ENCODE data around the gene HS6ST3. TPM values are rescaled to one million over a fixed set of nuclear protein-coding genes. Genes with fewer than 3 reads are reported as not detected.

Gene HS6ST3
- total RNA-seq, 1 donor from 2014 or later, result 25.3 TPM

- no peak for FAIRE-seq
- DNase-seq (ENCODE audit: low spot score in 2 of 2), result no peak
Measured at GRCh38 chr13:96632536-96633320, 542.8 kb downstream of the HS6ST3 start.

GRCh38 chr13:96636001-96636709 lies 546.2 kb downstream of the HS6ST3 start:
- DNase-seq (ENCODE audit: low spot score in 2 of 2), result no peak

GRCh38 chr13:96637039-96637438 lies 547.1 kb downstream of the HS6ST3 start:
- DNase-seq (ENCODE audit: low spot score in 2 of 2), result no peak
- no peak for FAIRE-seq

More at GRCh38 chr13:96636001-96636709, 546.2 kb downstream of the HS6ST3 start:
- no peak for FAIRE-seq

- FAIRE-seq, result no peak
- DNase-seq (ENCODE audit: low spot score in 2 of 2), result no peak
Measured at GRCh38 chr13:96646101-96646500, 556.2 kb downstream of the HS6ST3 start.

GRCh38 chr13:96646515-96647211 lies 556.8 kb downstream of the HS6ST3 start:
- no peak for DNase-seq (ENCODE audit: low spot score in 2 of 2)
- no peak for FAIRE-seq

GRCh38 chr13:96650301-96650886 lies 560.5 kb downstream of the HS6ST3 start:
- no peak for DNase-seq (ENCODE audit: low spot score in 2 of 2)
- FAIRE-seq, result no peak

GRCh38 chr13:96651598-96651997 lies 561.7 kb downstream of the HS6ST3 start:
- DNase-seq (ENCODE audit: low spot score in 2 of 2) (no peak), FAIRE-seq (no peak)

- FAIRE-seq (no peak), DNase-seq (ENCODE audit: low spot score in 2 of 2) (no peak)
Measured at GRCh38 chr13:96652506-96652905, 562.6 kb downstream of the HS6ST3 start.

- no peak for FAIRE-seq
- no peak for DNase-seq (ENCODE audit: low spot score in 2 of 2)
Measured at GRCh38 chr13:96661612-96662011, 571.7 kb downstream of the HS6ST3 start.

- no peak for FAIRE-seq
- DNase-seq (ENCODE audit: low spot score in 2 of 2), result no peak
Measured at GRCh38 chr13:96662036-96662435, 572.1 kb downstream of the HS6ST3 start.

- no peak for FAIRE-seq
- no peak for DNase-seq (ENCODE audit: low spot score in 2 of 2)
Measured at GRCh38 chr13:96667294-96668018, 577.5 kb downstream of the HS6ST3 start.

GRCh38 chr13:96671073-96671472 lies 581.2 kb downstream of the HS6ST3 start:
- DNase-seq (ENCODE audit: low spot score in 2 of 2) (no peak), FAIRE-seq (no peak)

GRCh38 chr13:96672016-96672415 lies 582.1 kb downstream of the HS6ST3 start:
- no peak for FAIRE-seq
- DNase-seq (ENCODE audit: low spot score in 2 of 2), result no peak

- no peak for DNase-seq (ENCODE audit: low spot score in 2 of 2)
- no peak for FAIRE-seq
Measured at GRCh38 chr13:96673825-96674224, 583.9 kb downstream of the HS6ST3 start.

- FAIRE-seq, result no peak
- no peak for DNase-seq (ENCODE audit: low spot score in 2 of 2)
Measured at GRCh38 chr13:96677029-96677428, 587.1 kb downstream of the HS6ST3 start.

- no peak for FAIRE-seq
- DNase-seq (ENCODE audit: low spot score in 2 of 2), result no peak
Measured at GRCh38 chr13:96678801-96679200, 588.9 kb downstream of the HS6ST3 start.

- DNase-seq (ENCODE audit: low spot score in 2 of 2), result no peak
- no peak for FAIRE-seq
Measured at GRCh38 chr13:96680898-96681297, 591.0 kb downstream of the HS6ST3 start.

GRCh38 chr13:96681766-96682165 lies 591.9 kb downstream of the HS6ST3 start:
- FAIRE-seq, result no peak
- DNase-seq (ENCODE audit: low spot score in 2 of 2), result no peak

- DNase-seq (ENCODE audit: low spot score in 2 of 2), result no peak
- FAIRE-seq, result no peak
Measured at GRCh38 chr13:96684469-96684868, 594.6 kb downstream of the HS6ST3 start.

GRCh38 chr13:96684907-96685306 lies 595.0 kb downstream of the HS6ST3 start:
- no peak for FAIRE-seq

More at GRCh38 chr13:96684907-96685306, 595.0 kb downstream of the HS6ST3 start:
- no peak for DNase-seq (ENCODE audit: low spot score in 2 of 2)
